HepG2 (cell line): ENCODE data around the gene PROC. TPM values are rescaled to one million over a fixed set of nuclear protein-coding genes. Genes with fewer than 3 reads are reported as not detected.
A peak's percentile ranks its signal among the peaks of the same experiment; 100 is the strongest.

Experiments
- AKNA ChIP-seq: sonication (generic); formaldehyde crosslinking; IDR thresholded peaks from 2 replicates; pipeline ENCODE4 v1.4.0; 2020; ENCODE audit warnings: missing genetic modification reagents, borderline replicate concordance
- CENPBD1 ChIP-seq: sonication (generic); formaldehyde crosslinking; IDR thresholded peaks from 2 replicates; pipeline ENCODE4 v1.8.0; 2022; ENCODE audit warnings: missing genetic modification reagents, low read depth, mild to moderate bottlenecking, borderline replicate concordance
- HMG20B ChIP-seq: conservative IDR thresholded peaks from 2 replicates; pipeline ENCODE4 v1.6.1; 2016; ENCODE audit warnings: missing genetic modification reagents, missing compliant biosample characterization
- MIER3 ChIP-seq: IDR thresholded peaks from 2 replicates; pipeline ENCODE4 v1.6.1; 2016; ENCODE audit warnings: missing compliant biosample characterization, borderline replicate concordance
- MTF1 ChIP-seq: sonication (generic); formaldehyde crosslinking; IDR thresholded peaks from 2 replicates; pipeline ENCODE4 v1.5.0; 2020; ENCODE audit warnings: missing genetic modification reagents
- NCOA5 ChIP-seq: sonication (generic); formaldehyde crosslinking; IDR thresholded peaks from 2 replicates; pipeline ENCODE4 v1.4.0; 2020; ENCODE audit warnings: missing genetic modification reagents
- NCOR1 ChIP-seq: fragments of 200-600 bp; sonication (generic); IDR thresholded peaks from 2 replicates; pipeline ENCODE4 v1.7.0; 2017; ENCODE audit warnings: antibody characterized with exemption, low read length, borderline replicate concordance
- PAXIP1 ChIP-seq: sonication (generic); formaldehyde crosslinking; conservative IDR thresholded peaks from 2 replicates; pipeline ENCODE4 v1.4.0; 2020; ENCODE audit warnings: mild to moderate bottlenecking, missing genetic modification reagents, moderate library complexity
- SYNCRIP ChIP-seq: fragments of 200-400 bp; formaldehyde crosslinking; IDR thresholded peaks from 2 replicates; pipeline ENCODE4 v1.6.1; 2018; ENCODE audit warnings: mild to moderate bottlenecking, low read depth, low read length; ENCODE audit not compliant: insufficient read depth
- ZBTB46 ChIP-seq: sonication (generic); formaldehyde crosslinking; IDR thresholded peaks from 2 replicates; pipeline ENCODE4 v1.4.0; 2020; ENCODE audit warnings: mild to moderate bottlenecking, missing genetic modification reagents, borderline replicate concordance
- ZNF280D ChIP-seq: sonication (generic); formaldehyde crosslinking; IDR thresholded peaks from 2 replicates; pipeline ENCODE4 v1.5.1; 2020; ENCODE audit warnings: mild to moderate bottlenecking, missing genetic modification reagents
- ZNF446 ChIP-seq: sonication (generic); formaldehyde crosslinking; IDR thresholded peaks from 2 replicates; pipeline ENCODE4 v1.5.0; 2020; ENCODE audit warnings: mild to moderate bottlenecking, missing genetic modification reagents
- ZNF550 ChIP-seq: sonication (generic); formaldehyde crosslinking; IDR thresholded peaks from 2 replicates; pipeline ENCODE4 v1.4.0; 2020; ENCODE audit warnings: mild to moderate bottlenecking, missing genetic modification reagents, borderline replicate concordance
- polyA plus RNA-seq, 8 experiments: library from polyadenylated mRNA; depleted of rRNA in 3 of 8; stranded (reverse) in 7 of 8; unstranded in 1 of 8; fragments of >200 nt; fragmentation: Illumina TruSeq in 4 of 8; extraction: Trizol in 4 of 8; gene quantifications; 2 replicates each; pipeline versions ENCODE4 v1.2.1 to v1.2.3, GENCODE V29; 2011 to 2016; ENCODE audit warnings: low read depth in 4 of 8, missing spikeins in 1 of 8, mixed read lengths in 1 of 8; ENCODE audit not compliant: insufficient read depth in 1 of 8
- total RNA-seq, 5 experiments: library from RNA; depleted of rRNA; stranded (reverse); fragments of >200 nt; fragmentation: Illumina TruSeq; extraction: Trizol; gene quantifications; 2 replicates each; pipeline ENCODE4 v1.2.3, GENCODE V29; 2016; ENCODE audit warnings: low read depth in 1 of 5

Gene PROC
- total and polyA plus RNA-seq, 2 of the 13 experiments (the other 11 are each of a cell fraction or from before 2014, with no cell fraction given) = 134 to 185 TPM

- no peak for TF ChIP-seq AKNA
- no peak for TF ChIP-seq ZNF446 (CRISPR knock-in tag)
- TF ChIP-seq ZBTB46 = no peak
- TF ChIP-seq ZNF280D (CRISPR knock-in tag) = peak; percentile 98
- TF ChIP-seq ZNF550 = no peak
- TF ChIP-seq NCOA5 (CRISPR knock-in tag) = no peak
- no peak for TF ChIP-seq CENPBD1
- peak; percentile 100 for TF ChIP-seq PAXIP1 (CRISPR knock-in tag)
- TF ChIP-seq MTF1 (CRISPR knock-in tag) = peak; percentile 35; the same call in 1 of the 2 replicates
- TF ChIP-seq HMG20B (CRISPR knock-in tag) = no peak; the same call in none of the 2 replicates
- TF ChIP-seq SYNCRIP = no peak
- TF ChIP-seq MIER3 (CRISPR knock-in tag) = peak; percentile 94
- peak; percentile 100 for TF ChIP-seq NCOR1
Observed at GRCh38 chr2:127454595-127455565, 36.7 kb downstream of the PROC start (continued).
